B cell (primary cell): ENCODE data around the gene MS4A18. TPM values are rescaled to one million over a fixed set of nuclear protein-coding genes. Genes with fewer than 3 reads are reported as not detected.

Experiments used
- ATAC-seq: fragments of 200-7000 bp; cut with Tn5 transposase; one replicate; pipeline ENCODE4 v1.10.0; 2021; ENCODE audit warnings: low read depth, mild to moderate bottlenecking, moderate number of reproducible peaks, moderate library complexity
- CTCF ChIA-PET: fragments of 350-600 bp; sonication (Branson Sonifier 250); formaldehyde crosslinking; loops from one replicate; lab custom pipeline; 2021; ENCODE audit warnings: antibody characterized with exemption, inconsistent platforms; lab: Charles Lee
- POLR2A ChIA-PET: fragments of 350-600 bp; sonication (Branson Sonifier 250); formaldehyde crosslinking; loops from one replicate; lab custom pipeline; 2021; ENCODE audit warnings: antibody characterized with exemption; lab: Charles Lee
- DNase-seq: peaks from one replicate; pipeline ENCODE4 v3.0.0; 2013
- H2AFZ ChIP-seq: 2 replicates; pipeline ENCODE4 v1.6.1; 2012; ENCODE audit warnings: mild to moderate bottlenecking, low read depth, low read length; ENCODE audit not compliant: insufficient read depth, poor library complexity, severe bottlenecking
- H3K27ac ChIP-seq, 2 donors: 1 replicate in 1 of 2; 2 replicates in 1 of 2; pipeline ENCODE4 v1.5.1; 2012 to 2013; ENCODE audit warnings: low read length in 2 of 2, mild to moderate bottlenecking in 2 of 2, moderate library complexity in 1 of 2
- H3K27me3 ChIP-seq, 4 experiments: fragments of 200-600 bp in 1 of 4; sonication (generic) in 1 of 4; replicated peaks in 1 of 4; 1 replicate in 2 of 4; 2 replicates in 2 of 4; pipeline versions ENCODE4 v1.6.1 to v1.7.0; 2013 to 2016; ENCODE audit warnings: low read length in 3 of 4, mild to moderate bottlenecking in 2 of 4, mixed read lengths in 1 of 4, moderate library complexity in 1 of 4; ENCODE audit not compliant: insufficient read depth in 4 of 4, control insufficient read depth in 3 of 4; ENCODE audit errors: control extremely low read depth in 1 of 4
- H3K36me3 ChIP-seq, 2 experiments: replicated peaks in 1 of 2; 1 replicate in 1 of 2; 2 replicates in 1 of 2; pipeline versions ENCODE4 v1.6.1 to v1.7.1; 2013; ENCODE audit warnings: low read length in 1 of 2; ENCODE audit not compliant: insufficient read depth in 2 of 2, control insufficient read depth in 1 of 2; ENCODE audit errors: control extremely low read depth in 1 of 2, extremely low read depth in 1 of 2
- H3K4me1 ChIP-seq, 2 donors: fragments of 200-600 bp in 1 of 2; sonication (generic) in 1 of 2; 1 replicate in 1 of 2; 2 replicates in 1 of 2; pipeline versions ENCODE4 v1.5.1 to v1.6.1; 2013 to 2017; ENCODE audit warnings: low read length in 2 of 2; ENCODE audit not compliant: control insufficient read depth in 2 of 2, insufficient read depth in 2 of 2
- H3K4me2 ChIP-seq: replicated peaks from 2 replicates; pipeline ENCODE3; 2012; ENCODE audit warnings: mild to moderate bottlenecking, low read depth, low read length; ENCODE audit not compliant: poor library complexity, severe bottlenecking
- H3K4me3 ChIP-seq, 5 experiments: fragments of 200-600 bp in 1 of 5; sonication (generic) in 1 of 5; 1 replicate in 3 of 5; 2 replicates in 2 of 5; pipeline versions ENCODE4 v1.5.1 to v1.7.0; 2011 to 2016; ENCODE audit warnings: low read length in 4 of 5, mild to moderate bottlenecking in 4 of 5, low read depth in 2 of 5, control low read depth in 1 of 5, moderate library complexity in 1 of 5; ENCODE audit not compliant: insufficient read depth in 1 of 5; ENCODE audit errors: control extremely low read depth in 1 of 5, extremely low read depth in 1 of 5
- H3K79me2 ChIP-seq: fragments of 200-600 bp; sonication (generic); one replicate; pipeline ENCODE4 v1.6.0; 2016; ENCODE audit warnings: low read length; ENCODE audit not compliant: control insufficient read depth, insufficient read depth
- H3K9ac ChIP-seq: fragments of 200-600 bp; sonication (generic); 2 replicates; pipeline ENCODE4 v1.6.1; 2017; ENCODE audit warnings: mild to moderate bottlenecking, low read length, moderate library complexity
- H3K9me3 ChIP-seq, 3 donors: one replicate each; pipeline versions ENCODE4 v1.6.1 to v1.7.1; 2013; ENCODE audit warnings: low read length in 2 of 3; ENCODE audit not compliant: control insufficient read depth in 2 of 3, insufficient read depth in 1 of 3; ENCODE audit errors: control extremely low read depth in 1 of 3
- H4K20me1 ChIP-seq: 2 replicates; pipeline ENCODE4 v1.6.0; 2012; ENCODE audit warnings: mild to moderate bottlenecking, low read length; ENCODE audit not compliant: insufficient read depth, control insufficient read depth, poor library complexity, severe bottlenecking
- H3K27ac Mint-ChIP-seq: one replicate; pipeline ENCODE4 v1.8.0; 2021; ENCODE audit warnings: mixed read lengths
- H3K27me3 Mint-ChIP-seq: one replicate; pipeline ENCODE4 v1.8.0; 2021; ENCODE audit warnings: mixed read lengths
- H3K4me1 Mint-ChIP-seq: one replicate; pipeline ENCODE4 v1.8.0; 2021; ENCODE audit warnings: mixed read lengths
- H3K4me3 Mint-ChIP-seq: one replicate; pipeline ENCODE4 v1.8.0; 2021; ENCODE audit warnings: mixed read lengths
- H3K9me3 Mint-ChIP-seq: one replicate; pipeline ENCODE4 v1.8.0; 2022; ENCODE audit warnings: mixed read lengths; ENCODE audit not compliant: insufficient read depth
- EZH2 ChIP-seq: IDR thresholded peaks from 2 replicates; pipeline ENCODE4 v1.6.1; 2012; ENCODE audit warnings: borderline replicate concordance, low read depth, mild to moderate bottlenecking, moderate library complexity, low read length; ENCODE audit not compliant: insufficient read depth, poor library complexity, severe bottlenecking
- WGBS: methylation state at CpG from one replicate; pipeline ENCODE4 v1.1.5; 2013; ENCODE audit warnings: missing lambda C conversion rate; ENCODE audit not compliant: insufficient coverage; 5-methylcytosine and 5-hydroxymethylcytosine counted together
- intact Hi-C: fragments of 100-400 bp; cut with micrococcal nuclease; formaldehyde crosslinking; loops from one replicate; pipeline ENCODE4 v1.10.0; 2022
- polyA plus RNA-seq: library from polyadenylated mRNA; depleted of rRNA; stranded (reverse); fragments of >200 nt; gene quantifications from 2 replicates; pipeline ENCODE4 v1.2.3, GENCODE V29; 2012
- total RNA-seq, 2 donors: library from RNA; stranded (reverse); fragments of 120-200 nt in 1 of 2; gene quantifications; 1 replicate in 1 of 2; 2 replicates in 1 of 2; pipeline versions ENCODE4 v1.2.3 to v1.2.4, GENCODE V29; 2013 to 2022
- TF ChIP-seq, protein P1 (sequence below): fragments of 200-600 bp; IDR thresholded peaks from one replicate; pipeline ENCODE4 v1.8.0; 2022; ENCODE audit warnings: antibody characterized with exemption, mild to moderate bottlenecking

MS4A18 gene
- total and polyA plus RNA-seq, 2 donors (not counting 1 experiment from before 2014, with no cell fraction given): not detected

DNA sequence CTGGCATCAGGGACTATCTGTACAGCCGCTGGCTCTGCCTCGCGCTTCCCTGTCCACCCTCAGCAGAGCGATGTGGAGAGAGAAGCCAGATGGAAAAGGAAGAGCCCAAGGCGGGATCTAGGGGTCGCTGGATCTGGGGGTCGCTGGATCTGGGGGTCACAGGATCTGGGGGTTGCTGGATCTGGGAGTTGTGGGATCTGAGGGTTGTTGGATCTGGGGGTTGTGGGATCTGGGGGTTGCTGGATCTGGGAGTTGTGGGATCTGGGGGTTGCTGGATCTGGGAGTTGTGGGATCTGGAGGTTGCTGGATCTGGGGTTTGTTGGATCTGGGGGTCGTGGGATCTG, 58.6 kb downstream of the MS4A18 start:
- CTCF ChIA-PET: interaction anchor here (2.4 kb wide), 1 partner anchor 26 kb away, joined by 6 read pairs; the partner anchor contains the start of gene MS4A15
- Mint-ChIP-seq H3K4me1 (no peaks in the 10 kb centered on the region), H3K27ac (no peak overlapping the region), H3K9me3 (no peaks in the 10 kb centered on the region), H3K4me3 (no peak overlapping the region), H3K27me3 (no peaks in the 10 kb centered on the region)
- Histone ChIP-seq H2AFZ (no peak overlapping the region), H3K79me2 (no peaks in the 10 kb centered on the region), H3K4me2 (no peak overlapping the region), H3K27ac (no peak overlapping the region), H3K4me1 (no peaks in the 10 kb centered on the region), H4K20me1 (no peaks in the 10 kb centered on the region), H3K9ac (no peak overlapping the region), H3K9me3 (no peaks in the 10 kb centered on the region), H3K4me3 (no peak overlapping the region), H3K27me3 (no peaks in the 10 kb centered on the region), H3K36me3 (no peaks in the 10 kb centered on the region)
- ATAC-seq (no peak), DNase-seq (no peak)
- WGBS: 95% methylated on average over 5 of the region's 8 CpGs
- TF ChIP-seq, protein P1, sequence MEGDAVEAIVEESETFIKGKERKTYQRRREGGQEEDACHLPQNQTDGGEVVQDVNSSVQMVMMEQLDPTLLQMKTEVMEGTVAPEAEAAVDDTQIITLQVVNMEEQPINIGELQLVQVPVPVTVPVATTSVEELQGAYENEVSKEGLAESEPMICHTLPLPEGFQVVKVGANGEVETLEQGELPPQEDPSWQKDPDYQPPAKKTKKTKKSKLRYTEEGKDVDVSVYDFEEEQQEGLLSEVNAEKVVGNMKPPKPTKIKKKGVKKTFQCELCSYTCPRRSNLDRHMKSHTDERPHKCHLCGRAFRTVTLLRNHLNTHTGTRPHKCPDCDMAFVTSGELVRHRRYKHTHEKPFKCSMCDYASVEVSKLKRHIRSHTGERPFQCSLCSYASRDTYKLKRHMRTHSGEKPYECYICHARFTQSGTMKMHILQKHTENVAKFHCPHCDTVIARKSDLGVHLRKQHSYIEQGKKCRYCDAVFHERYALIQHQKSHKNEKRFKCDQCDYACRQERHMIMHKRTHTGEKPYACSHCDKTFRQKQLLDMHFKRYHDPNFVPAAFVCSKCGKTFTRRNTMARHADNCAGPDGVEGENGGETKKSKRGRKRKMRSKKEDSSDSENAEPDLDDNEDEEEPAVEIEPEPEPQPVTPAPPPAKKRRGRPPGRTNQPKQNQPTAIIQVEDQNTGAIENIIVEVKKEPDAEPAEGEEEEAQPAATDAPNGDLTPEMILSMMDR: no peak
- TF ChIP-seq EZH2: no peak
- POLR2A ChIA-PET: no interaction called here
- intact Hi-C loops: no loop called here

DNA sequence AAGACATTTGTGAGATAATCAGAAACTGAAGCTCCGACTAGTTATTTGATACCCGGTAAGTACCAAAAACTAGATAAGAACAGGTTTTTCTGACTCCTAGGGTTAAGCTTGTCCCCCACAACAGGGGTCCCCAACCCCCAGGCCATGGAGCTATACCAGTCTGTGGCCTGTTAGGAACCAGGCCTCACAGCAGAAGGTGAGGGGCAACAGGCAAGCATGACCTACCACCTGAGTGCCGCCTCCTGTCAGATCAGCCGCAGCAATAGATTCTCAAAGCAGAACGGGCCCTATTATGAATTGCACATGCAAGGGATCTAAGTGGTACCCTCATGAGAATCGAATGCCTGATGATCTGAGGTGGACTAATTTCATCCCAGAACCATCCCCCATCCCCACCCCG, 59.4 kb downstream of the MS4A18 start:
- no peak overlapping the region for H3K4me3 Mint-ChIP-seq
- H3K4me1 Mint-ChIP-seq: no peaks in the 10 kb centered on the region
- H3K9me3 Mint-ChIP-seq: no peaks in the 10 kb centered on the region
- Histone ChIP-seq H2AFZ (no peak overlapping the region), H3K4me1 (no peaks in the 10 kb centered on the region), H3K4me3 (no peak overlapping the region), H3K9me3 (no peaks in the 10 kb centered on the region), H3K27ac (no peak overlapping the region), H3K9ac (no peak overlapping the region), H3K27me3 (no peaks in the 10 kb centered on the region), H3K79me2 (no peaks in the 10 kb centered on the region), H3K4me2 (no peak overlapping the region), H4K20me1 (no peaks in the 10 kb centered on the region), H3K36me3 (no peaks in the 10 kb centered on the region)
- POLR2A ChIA-PET: no interaction called here
- H3K27me3 Mint-ChIP-seq: no peaks in the 10 kb centered on the region
- no peak for ATAC-seq
- H3K27ac Mint-ChIP-seq: no peak overlapping the region
- intact Hi-C loops: no loop called here
- CTCF ChIA-PET: no interaction called here
- DNase-seq: no peak
- WGBS: 87% methylated on average over 6 of the region's 7 CpGs
- TF ChIP-seq, protein P1: no peak
- no peak for TF ChIP-seq EZH2
